HG02970 (cell line): ENCODE measurements around the gene SLC66A3.
"Not testable (repeated sequence)": the region's sequence is repeated elsewhere in the genome, so short reads cannot be mapped to it uniquely, and the experiment has no call there.

Experiments used
- ATAC-seq: cut with Tn5 transposase; IDR thresholded peaks from one replicate; pipeline ENCODE4 v1.9.1; 2021; ENCODE audit warnings: mild to moderate bottlenecking, moderate library complexity, moderate number of reproducible peaks; ENCODE audit not compliant: unreplicated experiment, low FRiP score

SLC66A3 gene

GRCh38 chr2:11160731-11161455 is 5.6 kb downstream of the SLC66A3 start:
- no peak for ATAC-seq

GRCh38 chr2:11161747-11162146 is 6.5 kb downstream of the SLC66A3 start:
- no peak for ATAC-seq

DNA sequence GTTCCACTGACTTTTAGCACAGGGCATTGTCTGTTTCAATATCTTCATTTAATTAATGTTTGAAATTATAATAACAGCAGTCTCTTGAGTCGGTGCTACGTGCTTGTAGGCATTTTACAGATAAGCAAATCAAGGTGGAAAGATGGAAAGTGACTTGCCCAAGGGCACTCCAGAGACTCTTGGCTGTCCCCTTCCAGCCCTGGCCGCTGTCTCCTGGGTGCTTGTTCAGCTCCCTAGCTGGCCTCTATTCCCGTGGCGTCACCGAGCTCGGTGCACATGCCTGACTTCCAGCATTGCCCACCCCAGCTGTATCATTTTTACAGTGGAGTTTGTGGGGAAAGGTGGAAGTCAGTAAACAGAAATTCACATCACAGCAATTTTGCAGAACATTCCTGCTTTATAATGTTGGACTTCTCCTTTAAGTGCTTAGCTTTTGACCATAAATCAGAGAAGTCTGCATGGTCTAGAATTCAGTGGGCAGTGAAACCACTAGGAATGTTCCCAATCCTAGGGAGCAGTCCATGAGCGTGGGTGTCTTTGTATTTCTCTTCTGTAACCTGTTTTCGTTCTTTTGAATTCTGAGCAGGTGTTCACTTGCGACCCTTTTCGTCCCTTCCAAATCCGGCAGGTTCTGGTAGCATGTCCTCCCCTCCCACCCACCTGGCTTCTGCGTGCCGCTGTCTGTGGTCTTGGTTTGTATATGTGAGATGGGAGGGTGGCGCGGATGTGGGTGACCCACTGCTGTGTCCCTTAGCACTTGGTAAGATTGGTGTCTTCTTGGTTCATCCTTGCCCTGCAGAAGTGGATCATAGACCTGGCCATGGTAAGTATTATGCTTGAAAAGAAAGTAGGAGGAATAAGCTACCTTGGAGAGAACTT is 8.4 kb downstream of the SLC66A3 start:
- no peak for ATAC-seq

DNA sequence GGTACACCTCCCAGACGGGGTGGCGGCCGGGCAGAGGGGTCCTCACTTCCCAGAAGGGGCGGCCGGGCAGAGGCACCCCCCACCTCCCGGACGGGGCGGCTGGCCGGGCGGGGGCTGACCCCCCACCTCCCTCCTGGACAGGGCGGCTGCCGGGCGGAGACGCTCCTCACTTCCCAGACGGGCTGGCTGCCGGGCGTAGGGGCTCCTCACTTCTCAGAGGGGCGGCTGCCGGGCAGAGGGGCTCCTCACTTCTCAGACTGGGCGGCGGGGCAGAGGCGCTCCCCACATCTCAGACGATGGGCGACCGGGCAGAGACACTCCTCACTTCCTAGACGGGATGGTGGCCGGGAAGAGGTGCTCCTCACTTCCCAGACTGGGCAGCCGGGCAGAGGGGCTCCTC is 9.8 kb downstream of the SLC66A3 start:
- not testable (repeated sequence) for ATAC-seq

DNA sequence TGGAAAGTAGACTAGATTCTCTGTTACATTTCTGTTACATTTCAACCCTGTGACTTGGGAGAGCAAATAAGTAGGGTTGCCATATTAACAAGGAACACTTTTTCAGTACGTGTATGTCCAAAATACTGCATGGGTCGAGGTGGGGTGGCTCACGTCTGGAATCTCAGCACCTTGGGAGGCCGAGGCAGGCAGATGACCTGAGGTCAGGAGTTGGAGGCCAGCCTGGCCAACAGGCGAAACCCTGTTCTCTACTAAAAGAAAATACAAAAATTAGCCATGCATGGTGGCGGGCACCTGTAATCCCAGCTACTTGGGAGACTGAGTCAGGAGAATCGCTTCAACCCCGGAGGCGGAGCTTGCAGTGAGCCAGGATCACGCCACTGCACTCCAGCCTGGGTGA is 11.2 kb downstream of the SLC66A3 start:
- ATAC-seq: no peak

DNA sequence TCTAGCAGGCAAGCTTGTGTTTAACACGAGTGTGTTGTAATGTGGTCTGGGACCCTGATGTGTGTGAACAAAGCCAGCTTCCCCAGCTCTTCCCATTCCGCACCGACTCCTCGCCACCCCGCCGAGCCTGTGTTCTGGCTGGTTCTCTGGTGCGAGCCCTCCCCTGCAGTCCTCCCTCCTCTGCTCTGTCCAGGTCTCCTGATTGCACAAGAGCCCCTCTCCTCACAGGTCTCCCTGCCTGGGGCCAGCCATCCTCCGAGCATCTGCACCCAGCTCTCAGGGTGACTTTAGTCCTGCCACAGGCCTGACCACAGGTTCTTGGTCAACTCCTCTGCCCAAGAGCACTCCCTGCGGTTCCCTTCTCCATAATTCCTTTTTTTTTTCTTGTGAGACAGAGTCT is 13.2 kb downstream of the SLC66A3 start:
- no peak for ATAC-seq

DNA sequence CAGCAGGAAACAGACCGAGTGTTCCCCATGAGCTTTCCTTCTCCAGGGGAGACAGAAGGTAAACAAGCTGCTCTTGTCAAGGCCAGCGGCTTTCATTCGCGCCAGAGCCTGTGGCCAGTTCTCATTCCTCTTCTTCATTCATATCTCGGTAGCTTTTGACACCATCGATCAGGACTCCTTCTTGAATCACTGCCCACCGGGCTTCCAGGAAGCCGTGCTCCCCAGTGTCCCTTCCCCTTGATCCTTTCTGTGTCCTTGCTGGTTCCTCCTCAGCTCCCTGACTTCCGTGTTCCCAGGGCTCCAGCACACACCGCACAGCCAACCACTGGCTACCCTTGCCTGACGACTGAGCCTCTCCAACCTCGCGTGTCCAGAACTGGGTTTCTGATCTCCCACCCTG is 14.1 kb downstream of the SLC66A3 start:
- ATAC-seq: no peak

GRCh38 chr2:11174222-11174621 is 19.0 kb downstream of the SLC66A3 start:
- no peak for ATAC-seq

GRCh38 chr2:11175293-11175795 is 20.1 kb downstream of the SLC66A3 start:
- ATAC-seq: no peak

- ATAC-seq: no peak
These were observed 22.8 kb downstream of the SLC66A3 start for GRCh38 chr2:11177871-11178690.

- no peak for ATAC-seq
These were observed 23.9 kb downstream of the SLC66A3 start for GRCh38 chr2:11179196-11179595.

DNA sequence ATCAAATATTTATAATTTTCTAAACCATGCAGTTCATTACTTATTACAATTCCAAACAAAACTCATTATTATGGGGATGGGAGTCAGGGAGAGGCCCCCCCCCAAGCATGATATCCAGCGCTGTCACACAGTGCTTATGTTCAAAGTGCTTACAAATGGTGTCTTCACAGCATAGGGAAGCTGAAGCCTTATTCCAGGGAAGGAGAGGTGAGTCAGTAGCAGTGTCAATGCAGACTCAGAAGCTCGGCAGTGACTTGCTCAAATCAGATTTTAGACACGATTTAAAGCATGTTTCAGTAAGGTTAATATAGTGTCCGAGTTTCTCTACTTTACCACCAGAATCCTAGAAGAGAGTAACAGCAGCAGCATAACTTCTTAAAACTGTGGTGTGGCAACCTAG is 24.6 kb downstream of the SLC66A3 start:
- no peak for ATAC-seq

DNA sequence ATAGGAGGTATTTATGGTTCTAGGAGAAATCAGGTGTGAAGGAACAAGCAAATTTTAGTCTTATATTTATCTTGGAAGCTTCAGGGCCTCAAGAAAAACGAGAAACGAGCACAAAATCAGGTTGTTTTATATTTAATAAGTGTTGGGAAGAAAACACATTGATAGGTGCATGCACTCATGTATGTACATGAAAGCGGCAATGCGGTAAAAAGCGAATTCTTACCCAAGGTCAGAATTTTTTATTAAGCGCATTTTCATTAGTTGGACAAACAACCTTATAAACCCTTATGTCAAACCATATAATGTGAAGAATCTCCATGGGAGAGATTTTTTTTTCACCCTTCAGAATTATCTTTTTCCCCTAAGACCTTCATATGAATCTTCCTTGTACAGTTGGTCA is 25.4 kb downstream of the SLC66A3 start:
- ATAC-seq: no peak

DNA sequence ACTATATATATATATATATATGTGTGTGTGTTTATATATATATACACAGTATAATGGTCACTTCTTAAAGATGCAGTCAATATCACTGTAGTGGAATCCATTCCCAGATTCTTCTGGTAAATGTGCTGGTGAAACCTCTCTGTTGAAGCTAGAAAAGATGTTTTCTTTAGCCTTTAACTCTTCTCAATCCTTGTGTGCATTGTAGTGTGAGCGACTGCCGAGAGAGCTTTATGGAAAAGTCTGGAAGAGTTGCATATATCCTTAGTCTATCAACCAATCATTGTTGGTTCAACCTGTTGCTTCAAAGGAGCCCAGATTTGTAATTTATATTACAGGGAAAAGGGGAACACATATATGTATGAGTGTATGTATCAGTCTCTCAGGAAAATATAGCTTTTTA is 27.7 kb downstream of the SLC66A3 start:
- ATAC-seq: no peak

GRCh38 chr2:11186145-11186544 is 30.9 kb downstream of the SLC66A3 start:
- ATAC-seq: no peak

DNA sequence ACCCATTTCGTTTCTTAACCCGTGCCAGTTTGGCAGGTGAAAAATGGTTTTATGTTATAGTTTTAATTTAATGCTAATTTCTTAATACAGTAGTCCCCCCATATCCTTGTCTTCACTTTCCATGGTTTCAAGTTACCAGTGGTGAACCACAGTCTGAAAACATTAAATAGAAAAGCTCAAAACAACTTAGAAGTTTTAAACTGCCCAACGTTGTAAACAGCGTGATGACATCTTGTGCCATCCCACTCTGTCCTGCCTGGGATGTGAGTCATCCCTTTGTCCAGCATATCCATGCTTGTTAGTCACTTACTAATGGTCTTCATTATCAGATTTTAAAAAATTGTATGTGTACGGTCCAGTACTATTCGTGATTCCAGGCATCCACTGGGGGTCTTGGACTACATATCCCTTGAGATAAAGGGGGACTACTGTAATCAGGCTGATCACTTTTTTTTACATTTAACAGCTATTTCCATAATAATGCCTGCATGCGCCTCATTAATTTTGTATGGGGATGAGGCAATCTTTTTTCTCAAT is 31.9 kb downstream of the SLC66A3 start:
- no peak for ATAC-seq

DNA sequence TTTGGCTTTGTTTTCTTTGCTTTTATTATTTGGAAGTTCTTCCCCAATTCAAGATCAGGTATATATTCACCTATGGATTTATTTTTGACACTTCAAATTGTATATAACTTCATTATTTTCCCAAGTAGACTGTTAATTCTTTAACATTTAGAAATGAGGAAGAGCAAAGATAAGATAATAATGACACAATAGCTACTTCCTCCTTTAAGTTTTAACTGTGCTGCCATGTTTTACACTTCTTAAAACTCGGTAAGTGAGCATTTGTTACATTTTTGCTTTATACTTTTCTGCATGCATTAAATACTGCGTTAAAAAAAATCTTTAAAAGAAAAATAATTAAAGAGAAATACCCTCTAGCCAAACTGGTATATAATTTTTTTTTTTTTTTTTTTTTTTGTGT is 32.5 kb downstream of the SLC66A3 start:
- no peak for ATAC-seq

DNA sequence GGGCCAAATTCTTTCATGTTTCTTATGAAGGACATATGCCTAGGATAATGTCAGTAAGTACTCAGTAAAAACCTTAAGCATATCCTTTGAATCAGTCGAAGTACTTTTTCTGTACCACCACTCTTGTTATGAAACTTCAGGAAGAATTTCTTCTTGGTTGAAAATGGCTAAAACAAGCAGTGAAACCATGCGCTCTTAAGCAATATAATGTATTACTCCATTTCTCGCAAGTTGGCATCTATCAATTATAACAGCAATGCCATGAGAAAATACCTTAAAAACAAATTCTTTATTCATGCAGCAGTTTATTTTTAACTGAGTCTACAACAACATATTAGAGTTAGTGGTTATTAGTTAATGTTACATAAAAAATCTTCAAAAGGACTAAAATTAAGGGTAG is 41.0 kb downstream of the SLC66A3 start:
- ATAC-seq: no peak

- no peak for ATAC-seq
These were observed 45.4 kb downstream of the SLC66A3 start for GRCh38 chr2:11200651-11201050.

DNA sequence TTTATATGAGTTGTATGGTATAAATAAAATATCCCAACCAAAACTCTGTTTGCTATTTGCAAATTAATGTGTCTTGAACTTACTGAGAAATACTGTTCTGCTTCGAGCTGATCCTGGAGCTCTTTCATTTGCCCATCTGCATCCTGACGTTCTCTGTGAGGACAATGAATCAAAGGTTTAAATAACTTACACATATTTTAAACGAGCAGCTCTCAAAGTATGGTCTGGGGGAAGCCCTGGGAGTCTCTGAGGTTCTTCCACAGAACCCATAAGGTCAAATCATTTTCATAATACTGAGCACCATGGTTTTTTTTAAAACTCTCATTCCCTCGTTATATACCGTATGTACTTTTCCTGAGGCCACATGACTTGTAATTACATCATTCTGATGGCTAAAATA is 46.7 kb downstream of the SLC66A3 start:
- no peak for ATAC-seq

DNA sequence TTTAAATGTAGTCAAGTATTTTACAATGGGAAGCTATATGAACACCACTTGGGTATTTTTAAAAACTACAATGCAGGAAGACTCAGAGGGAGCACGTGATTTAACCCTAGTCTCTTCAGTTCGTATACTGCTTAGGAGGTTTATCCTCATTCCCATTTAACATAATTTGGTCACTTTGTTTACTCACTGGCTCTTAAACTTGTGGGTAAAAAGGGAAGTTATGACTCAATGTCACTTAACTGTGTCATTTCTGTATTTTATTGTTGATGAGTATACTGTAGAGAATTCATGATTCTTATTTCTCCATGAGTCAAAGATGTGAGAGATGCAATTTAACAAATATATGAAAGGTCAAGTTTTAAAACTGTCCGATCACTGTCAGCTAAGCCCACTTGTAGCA is 48.2 kb downstream of the SLC66A3 start:
- no peak for ATAC-seq
